H1 (cell line): ENCODE results near the gene TXNRD3.

Experiments
- CBX5 ChIP-seq: fragments of 300-800, 300-1000 bp; sonication (generic); IDR thresholded peaks from 2 replicates; pipeline ENCODE4 v1.7.1; 2016; ENCODE audit warnings: antibody characterized with exemption, low read length, low read depth
- CTCF ChIP-seq, 3 experiments: IDR thresholded peaks; 1 replicate in 2 of 3; 2 replicates in 1 of 3; pipeline versions ENCODE4 v1.5.1 to v1.6.1; 2011; ENCODE audit warnings: low read length in 3 of 3, mild to moderate bottlenecking in 3 of 3, inconsistent platforms in 2 of 3, low read depth in 1 of 3, moderate library complexity in 1 of 3; ENCODE audit not compliant: insufficient read depth in 1 of 3; ENCODE audit errors: control extremely low read depth in 1 of 3
- POLR2AphosphoS5 ChIP-seq: IDR thresholded peaks from 2 replicates; pipeline ENCODE4 v1.6.1; 2011; ENCODE audit warnings: low read depth, low read length
- RAD21 ChIP-seq, 2 experiments: IDR thresholded peaks in 1 of 2; conservative IDR thresholded peaks in 1 of 2; 2 replicates each; pipeline ENCODE4 v1.6.1; 2011; ENCODE audit warnings: low read depth in 2 of 2, low read length in 2 of 2, improper control_type of control experiment in 1 of 2, inconsistent platforms in 1 of 2, mild to moderate bottlenecking in 1 of 2, moderate library complexity in 1 of 2
- RFX5 ChIP-seq: IDR thresholded peaks from 2 replicates; pipeline ENCODE4 v1.6.1; 2011; ENCODE audit warnings: low read depth, low read length, improper control_type of control experiment, borderline replicate concordance
- TF ChIP-seq, protein P1 (sequence below): IDR thresholded peaks from 2 replicates; pipeline ENCODE4 v1.6.1; 2011; ENCODE audit warnings: low read depth, mild to moderate bottlenecking, low read length; ENCODE audit not compliant: insufficient read depth

DNA sequence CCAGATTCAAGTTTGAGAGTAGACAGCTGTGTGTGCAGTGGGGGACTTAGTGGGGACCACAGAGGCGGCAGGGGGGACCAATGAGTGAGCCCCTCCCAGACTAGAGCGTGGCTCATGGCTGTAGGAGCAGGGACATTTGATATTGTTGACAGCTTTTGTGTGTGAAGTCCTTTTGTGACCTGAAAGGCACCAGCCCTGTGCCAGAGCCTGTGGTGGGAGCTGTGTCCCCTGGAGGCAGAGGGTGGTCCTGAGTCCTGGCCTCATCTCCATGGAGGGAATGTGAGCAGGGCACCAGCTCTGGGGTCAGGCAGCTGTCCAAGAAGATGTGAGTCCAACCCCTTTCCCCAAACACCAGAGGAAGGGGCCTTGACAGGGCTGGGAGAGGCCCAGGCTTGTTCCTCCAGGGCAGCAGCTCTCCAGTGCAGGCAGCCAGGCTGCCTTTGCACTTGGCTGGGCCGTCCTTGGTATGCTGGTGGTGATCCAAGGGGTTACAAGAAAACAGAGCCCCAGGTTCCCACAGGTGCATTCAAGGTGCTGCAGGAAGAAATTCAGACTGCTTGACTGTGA lies 86.1 kb downstream of the TXNRD3 start:
- TF ChIP-seq POLR2AphosphoS5 (no peak), CTCF (IDR thresholded peaks at IDR 0.05; ENCODE audit: control extremely low read depth in 1 of 3, insufficient read depth in 1 of 3, low read depth in 1 of 3, low read length in 3 of 3) (no peak), CBX5 (no peak), RFX5 (no peak), RAD21 (IDR thresholded peaks at IDR 0.05 in 1 of 2, conservative IDR thresholded peaks at IDR 0.05 in 1 of 2; ENCODE audit: low read depth in 2 of 2, low read length in 2 of 2) (no peak)
- TF ChIP-seq, protein P1, sequence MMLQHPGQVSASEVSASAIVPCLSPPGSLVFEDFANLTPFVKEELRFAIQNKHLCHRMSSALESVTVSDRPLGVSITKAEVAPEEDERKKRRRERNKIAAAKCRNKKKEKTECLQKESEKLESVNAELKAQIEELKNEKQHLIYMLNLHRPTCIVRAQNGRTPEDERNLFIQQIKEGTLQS: no peak
